PC-9 (cell line): ENCODE measurements around the gene HTT. TPM values are rescaled to one million over a fixed set of nuclear protein-coding genes. Genes with fewer than 3 reads are reported as not detected.

Experiments used
- BruUV-seq: library from RNA; stranded (reverse); fragments of 400-500 nt; replicated peaks from 2 replicates; lab custom pipeline; 2021; lab: Mats Ljungman, UMichigan
- CTCF ChIA-PET: fragments of 300-600 bp; sonication (Branson Sonifier 250); formaldehyde crosslinking; loops from one replicate; lab custom pipeline; 2022; ENCODE audit warnings: antibody characterized with exemption; lab: Charles Lee
- POLR2A ChIA-PET: fragments of 300-600 bp; sonication (Branson Sonifier 250); formaldehyde crosslinking; loops from one replicate; lab custom pipeline; 2022; ENCODE audit warnings: antibody characterized with exemption; ENCODE audit not compliant: unreplicated experiment; lab: Charles Lee
- DNase-seq, 2 experiments: peaks; one replicate each; pipeline versions ENCODE4 v3.0.0 to v3.0.0-alpha.2; 2015 to 2022; ENCODE audit warnings: mixed read lengths in 1 of 2
- H2AFZ ChIP-seq: fragments of 200-600 bp; sonication (generic); 2 replicates; pipeline ENCODE4 v1.8.1; 2017; ENCODE audit warnings: antibody characterized with exemption
- H3F3A ChIP-seq: fragments of 200-600 bp; sonication (generic); 2 replicates; pipeline ENCODE4 v1.8.1; 2017; ENCODE audit warnings: antibody characterized with exemption, mild to moderate bottlenecking, low read depth; ENCODE audit not compliant: insufficient read depth
- H3K27ac ChIP-seq: fragments of 200-600 bp; sonication (generic); 2 replicates; pipeline ENCODE4 v1.6.1; 2016; ENCODE audit warnings: mixed run types
- H3K27me3 ChIP-seq: fragments of 200-600 bp; sonication (generic); 2 replicates; pipeline ENCODE4 v1.6.1; 2016; ENCODE audit warnings: low read depth, mixed run types; ENCODE audit not compliant: insufficient read depth
- H3K36me3 ChIP-seq: fragments of 200-600 bp; sonication (generic); 2 replicates; pipeline ENCODE4 v1.6.1; 2016; ENCODE audit warnings: low read depth, mixed run types
- H3K4me1 ChIP-seq: fragments of 200-600 bp; sonication (generic); replicated peaks from 2 replicates; pipeline ENCODE4 v1.6.1; 2016; ENCODE audit warnings: mixed run types; ENCODE audit not compliant: insufficient read depth
- H3K4me2 ChIP-seq: fragments of 200-600 bp; sonication (generic); 2 replicates; pipeline ENCODE4 v1.6.1; 2017; ENCODE audit warnings: mixed run types
- H3K4me3 ChIP-seq: fragments of 200-600 bp; sonication (generic); 2 replicates; pipeline ENCODE4 v1.6.1; 2016; ENCODE audit warnings: mixed run types
- H3K79me2 ChIP-seq: fragments of 200-600 bp; sonication (generic); 2 replicates; pipeline ENCODE4 v1.6.1; 2017; ENCODE audit warnings: low read depth, mixed run types
- H3K9me2 ChIP-seq: fragments of 200-600 bp; sonication (generic); 2 replicates; pipeline ENCODE4 v1.8.1; 2017; ENCODE audit warnings: mild to moderate bottlenecking; ENCODE audit not compliant: insufficient read depth
- H3K9me3 ChIP-seq: fragments of 200-600 bp; sonication (generic); 2 replicates; pipeline ENCODE4 v1.8.1; 2016; ENCODE audit warnings: low read depth; ENCODE audit not compliant: insufficient read depth
- H4K20me1 ChIP-seq: fragments of 200-600 bp; sonication (generic); 2 replicates; pipeline ENCODE4 v1.8.1; 2017; ENCODE audit not compliant: insufficient read depth
- EZH2 ChIP-seq: fragments of 200-600 bp; sonication (generic); IDR thresholded peaks from 2 replicates; pipeline ENCODE4 v1.8.0; 2017; ENCODE audit warnings: antibody characterized with exemption, low read depth
- intact Hi-C: fragments of 100-400 bp; cut with micrococcal nuclease; formaldehyde crosslinking; loops from one replicate; pipeline ENCODE4 v1.10.0; 2022; ENCODE audit not compliant: unreplicated experiment
- total RNA-seq: library from RNA; stranded (reverse); gene quantifications from 2 replicates; pipeline ENCODE4 v1.2.3, GENCODE V29; 2021
- TF ChIP-seq, protein P1 (sequence below): fragments of 200-600 bp; sonication (generic); conservative IDR thresholded peaks from 2 replicates; pipeline ENCODE4 v1.6.1; 2017; ENCODE audit warnings: mixed run types, antibody characterized with exemption, mild to moderate bottlenecking, moderate library complexity

HTT gene
- total RNA-seq, 1 experiment from 2014 or later: 81.7 TPM

DNA sequence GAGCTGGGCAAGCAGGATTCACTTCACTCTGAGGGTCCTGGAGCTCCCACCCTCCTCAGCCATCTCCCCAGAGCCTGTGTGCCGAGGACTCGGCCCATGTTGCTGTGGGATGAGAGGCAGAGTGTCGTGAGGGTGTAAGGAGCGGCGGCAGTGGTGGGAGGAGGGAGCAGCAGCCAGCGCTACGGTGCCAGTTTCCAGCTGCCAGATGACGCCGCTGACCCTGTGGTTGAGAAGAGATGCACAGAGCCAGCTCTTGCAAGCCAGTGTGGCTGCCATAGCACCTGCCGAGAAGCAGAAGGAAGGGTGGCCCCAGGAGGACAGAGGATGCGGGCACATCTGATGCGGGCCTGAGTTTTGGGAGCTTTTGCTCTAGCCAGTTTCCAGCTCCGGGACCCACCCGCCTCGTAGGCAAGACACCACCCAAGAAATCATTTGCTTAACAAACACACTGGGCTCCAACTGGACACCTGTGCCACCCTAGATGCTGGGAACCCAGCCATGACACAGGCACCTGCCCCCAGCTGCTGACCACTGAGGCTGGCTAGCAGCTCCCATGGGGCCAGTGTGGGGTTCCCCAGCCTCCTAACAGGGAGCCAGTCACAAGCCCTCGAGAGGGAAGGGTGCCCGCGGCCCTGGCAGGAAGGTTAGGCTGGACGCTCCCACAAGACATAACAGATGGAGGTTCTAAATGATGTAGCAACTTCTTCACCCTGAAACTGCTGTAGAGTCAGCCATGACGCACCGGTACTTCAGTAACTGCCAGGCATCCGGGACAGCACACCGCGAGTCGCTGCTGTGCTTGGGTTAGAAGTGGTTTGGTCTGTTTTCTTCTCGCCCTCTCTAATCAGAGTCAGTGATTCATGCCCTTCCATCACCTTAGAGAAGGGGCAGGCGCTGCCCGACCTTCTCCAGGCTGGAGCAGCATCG lies 183.3 kb downstream of the HTT start:
- Histone ChIP-seq H3K4me2 (peak overlapping the region; percentile 38; the same call in 1 of the 2 replicates), H3K79me2 (no peaks in the 10 kb centered on the region), H3K4me3 (no peak overlapping the region), H3K9me3 (no peaks in the 10 kb centered on the region), H3K27me3 (no peaks in the 10 kb centered on the region), H3K27ac (peak overlapping the region; percentile 65), H3F3A (peaks cover 17% of the 10 kb centered on the region; the same call in 1 of the 2 replicates), H4K20me1 (no peaks in the 10 kb centered on the region), H3K36me3 (no peaks in the 10 kb centered on the region), H3K9me2 (no peaks in the 10 kb centered on the region), H2AFZ (no peak overlapping the region), H3K4me1 (peaks cover 25% of the 10 kb centered on the region)
- ChIA-PET CTCF (interaction anchor here (0.7 kb wide), 1 partner anchor 55 kb away, joined by 3 read pairs; no protein-coding TSS in a partner anchor), POLR2A (interaction anchor here (0.6 kb wide), 1 partner anchor 413 kb away, joined by 8 read pairs; no protein-coding TSS in a partner anchor)
- BruUV-seq: no TSS peak
- DNase-seq: peak; percentile 39 to 83
- no peak for TF ChIP-seq EZH2
- TF ChIP-seq, protein P1, sequence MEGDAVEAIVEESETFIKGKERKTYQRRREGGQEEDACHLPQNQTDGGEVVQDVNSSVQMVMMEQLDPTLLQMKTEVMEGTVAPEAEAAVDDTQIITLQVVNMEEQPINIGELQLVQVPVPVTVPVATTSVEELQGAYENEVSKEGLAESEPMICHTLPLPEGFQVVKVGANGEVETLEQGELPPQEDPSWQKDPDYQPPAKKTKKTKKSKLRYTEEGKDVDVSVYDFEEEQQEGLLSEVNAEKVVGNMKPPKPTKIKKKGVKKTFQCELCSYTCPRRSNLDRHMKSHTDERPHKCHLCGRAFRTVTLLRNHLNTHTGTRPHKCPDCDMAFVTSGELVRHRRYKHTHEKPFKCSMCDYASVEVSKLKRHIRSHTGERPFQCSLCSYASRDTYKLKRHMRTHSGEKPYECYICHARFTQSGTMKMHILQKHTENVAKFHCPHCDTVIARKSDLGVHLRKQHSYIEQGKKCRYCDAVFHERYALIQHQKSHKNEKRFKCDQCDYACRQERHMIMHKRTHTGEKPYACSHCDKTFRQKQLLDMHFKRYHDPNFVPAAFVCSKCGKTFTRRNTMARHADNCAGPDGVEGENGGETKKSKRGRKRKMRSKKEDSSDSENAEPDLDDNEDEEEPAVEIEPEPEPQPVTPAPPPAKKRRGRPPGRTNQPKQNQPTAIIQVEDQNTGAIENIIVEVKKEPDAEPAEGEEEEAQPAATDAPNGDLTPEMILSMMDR: no peak
- intact Hi-C loops: loop anchor here (5.0 kb wide), 1 partner anchor 274 kb away; the partner anchor contains the start of gene LRPAP1

GRCh38 chr4:3261411-3262207 lies 187.1 kb downstream of the HTT start:
- H3K4me1 ChIP-seq: peaks cover 18% of the 10 kb centered on the region
- H3F3A ChIP-seq: peaks cover 14% of the 10 kb centered on the region; the same call in 1 of the 2 replicates
- H3K9me2 ChIP-seq: no peaks in the 10 kb centered on the region
- H3K27me3 ChIP-seq: no peaks in the 10 kb centered on the region
- H3K4me3 ChIP-seq: no peak overlapping the region
- intact Hi-C loops: no loop called here
- no peaks in the 10 kb centered on the region for H3K36me3 ChIP-seq
- no peak for DNase-seq
- no peaks in the 10 kb centered on the region for H3K79me2 ChIP-seq
- POLR2A ChIA-PET: no interaction called here
- no TSS peak for BruUV-seq
- no peak overlapping the region for H2AFZ ChIP-seq
- CTCF ChIA-PET: no interaction called here
- H3K27ac ChIP-seq: no peak overlapping the region
- TF ChIP-seq EZH2: no peak
- TF ChIP-seq, protein P1: no peak
- H4K20me1 ChIP-seq: no peaks in the 10 kb centered on the region
- no peak overlapping the region for H3K4me2 ChIP-seq
- no peaks in the 10 kb centered on the region for H3K9me3 ChIP-seq
